ENCODE results near the gene PTPRZ1. TPM values are rescaled to one million over a fixed set of nuclear protein-coding genes. Genes with fewer than 3 reads are reported as not detected.
A peak's percentile ranks its signal among the peaks of the same experiment; 100 is the strongest.

PTPRZ1 gene
- total RNA-seq, 1 experiment from 2014 or later: 74.2 TPM

- H2BK5ac ChIP-seq (ENCODE audit: insufficient read length, low read length): no peak overlapping the region
- H3K79me2 ChIP-seq (ENCODE audit: insufficient read depth, low read length): no peaks in the 10 kb centered on the region
- H4K20me1 ChIP-seq (ENCODE audit: control insufficient read depth, insufficient read depth, insufficient read length): no peaks in the 10 kb centered on the region
- H3K4me2 ChIP-seq (ENCODE audit: insufficient read depth, insufficient read length, low read length): no peak overlapping the region
- no peak overlapping the region for H2BK20ac ChIP-seq (ENCODE audit: low read depth, low read length, poor library complexity, severe bottlenecking)
- H3T11ph ChIP-seq (ENCODE audit: low read length): no peak overlapping the region
- H3K23me2 ChIP-seq (ENCODE audit: insufficient read length, low read depth, low read length, poor library complexity, severe bottlenecking): no peaks in the 10 kb centered on the region
- no peaks in the 10 kb centered on the region for H3K27me3 Mint-ChIP-seq (ENCODE audit: low read depth)
- no peaks in the 10 kb centered on the region for H3K9me3 ChIP-seq (ENCODE audit: control insufficient read depth, low read depth, low read length)
- no peak overlapping the region for H3K4ac ChIP-seq (ENCODE audit: low read depth, low read length)
- H3K36me3 Mint-ChIP-seq (ENCODE audit: insufficient read depth in 1 of 3, low read depth in 3 of 3): peaks cover 31 to 48% (median 40%) of the 10 kb centered on the region in 3 experiments; a peak in 6 of 7 replicates
- no peaks in the 10 kb centered on the region for H3K4me1 ChIP-seq (ENCODE audit: insufficient read depth, low read length)
- H2AFZ ChIP-seq (ENCODE audit: low read length): no peak overlapping the region
- no peaks in the 10 kb centered on the region for H3K9me3 Mint-ChIP-seq
- H4K5ac ChIP-seq (ENCODE audit: insufficient read length, low read depth, low read length): no peak overlapping the region
- H3K27me3 ChIP-seq (ENCODE audit: insufficient read depth, low read length): no peaks in the 10 kb centered on the region
- H4K8ac ChIP-seq (replicated peaks; ENCODE audit: insufficient read length, low read depth, low read length): no peak overlapping the region
- no peak overlapping the region for H3K18ac ChIP-seq (ENCODE audit: insufficient read length, low read depth, low read length)
- H2AK5ac ChIP-seq (ENCODE audit: insufficient read length, low read length): no peak overlapping the region
- peak; percentile 88 for TF ChIP-seq CTCF (conservative IDR thresholded peaks at IDR 0.05)
- no peaks in the 10 kb centered on the region for H3K79me1 ChIP-seq (ENCODE audit: insufficient read depth, low read depth, low read length, poor library complexity, severe bottlenecking)
- H2BK120ac ChIP-seq (ENCODE audit: low read depth, low read length, poor library complexity, severe bottlenecking): no peak overlapping the region
- no peak overlapping the region for H3K9ac ChIP-seq (ENCODE audit: extremely low read depth, insufficient read length, low read length)
- no peak overlapping the region for H3K56ac ChIP-seq (ENCODE audit: insufficient read length, low read depth, low read length)
- no peak overlapping the region for H2BK15ac ChIP-seq (ENCODE audit: low read depth, low read length)
- H3K23ac ChIP-seq (ENCODE audit: insufficient read length, low read depth, low read length): no peak overlapping the region
- no peak overlapping the region for H2BK12ac ChIP-seq (ENCODE audit: insufficient read length, low read depth, low read length)
- no peak overlapping the region for H3K14ac ChIP-seq (ENCODE audit: insufficient read depth, low read length)
- DNase-seq: peak; percentile 59
- H3K27ac ChIP-seq (ENCODE audit: insufficient read length, low read depth, low read length): no peak overlapping the region
- no peak overlapping the region for H4K91ac ChIP-seq (ENCODE audit: insufficient read length, low read depth, low read length)
- no peak overlapping the region for H3K27ac Mint-ChIP-seq
- H3K4me3 Mint-ChIP-seq: no peak overlapping the region
- WGBS (ENCODE audit: extremely low coverage, insufficient read length, low lambda C conversion rate): no CpG with 5 or more reads among the region's 5 CpGs
- no peaks in the 10 kb centered on the region; a peak in 1 of 4 replicates for H3K4me1 Mint-ChIP-seq
Measured at GRCh38 chr7:121994625-121995410, 121.9 kb downstream of the PTPRZ1 start.
